ENCODE results near the gene LMOD1. TPM values are rescaled to one million over a fixed set of nuclear protein-coding genes. Genes with fewer than 3 reads are reported as not detected.

Gene LMOD1
- total and polyA plus RNA-seq, 2 of the 8 experiments (the other 6 are each of a cell fraction or from before 2014, with no cell fraction given): 0.77 to 1.4 TPM

DNA sequence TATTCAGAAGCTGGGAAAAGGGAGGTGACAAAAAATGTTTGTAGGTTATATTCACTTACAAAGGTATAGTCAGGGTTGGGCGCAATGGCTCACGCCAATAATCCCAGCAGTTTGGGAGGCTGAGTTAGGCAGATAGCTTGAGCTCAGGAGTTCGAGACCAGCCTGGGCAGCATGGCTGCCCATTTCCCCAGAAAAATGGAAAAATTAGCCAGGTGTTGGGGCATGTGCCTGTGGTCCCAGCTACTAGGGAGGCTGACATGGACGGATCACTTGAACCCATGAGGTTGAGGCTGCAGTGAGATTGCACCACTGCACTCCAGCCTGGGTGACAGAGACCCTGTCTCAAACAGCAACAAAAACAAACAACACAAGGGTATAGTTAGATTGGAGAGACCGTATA is 12.0 kb upstream of the LMOD1 start:
- peaks cover 2 to 3% of the 10 kb centered on the region in 2 experiments for H4K20me1 ChIP-seq (replicated peaks in 1 of 2; ENCODE audit: control insufficient read depth in 1 of 2, insufficient read depth in 2 of 2, low read length in 2 of 2)
- no peak overlapping the region for H2BK20ac ChIP-seq (ENCODE audit: low read length)
- no peak overlapping the region for H3K18ac ChIP-seq (ENCODE audit: extremely low read depth, low read length)
- H2BK12ac ChIP-seq (ENCODE audit: low read depth, low read length): no peak overlapping the region
- no peak for FAIRE-seq
- no peak overlapping the region for H2BK5ac ChIP-seq (ENCODE audit: low read depth, low read length)
- no peak overlapping the region for H2AK5ac ChIP-seq (ENCODE audit: low read depth, low read length)
- no peaks in the 10 kb centered on the region for H3K23me2 ChIP-seq (ENCODE audit: low read depth, low read length)
- H3K79me2 ChIP-seq (ENCODE audit: control insufficient read depth in 1 of 2, insufficient read depth in 2 of 2, low read length in 2 of 2): peaks cover 12 to 29% of the 10 kb centered on the region in 2 experiments
- H3K4ac ChIP-seq (replicated peaks; ENCODE audit: insufficient read length, low read depth, low read length): no peak overlapping the region
- no peak overlapping the region for H3K4me2 ChIP-seq (ENCODE audit: insufficient read depth in 1 of 2, low read depth in 2 of 2, low read length in 2 of 2)
- no peak overlapping the region for H3K56ac ChIP-seq (replicated peaks; ENCODE audit: insufficient read length, low read depth, low read length)
- H2AFZ ChIP-seq (ENCODE audit: low read length): no peak overlapping the region
- peaks cover 7 to 48% (median 31%) of the 10 kb centered on the region in 4 experiments for H3K36me3 ChIP-seq (ENCODE audit: control insufficient read depth in 2 of 4, insufficient read depth in 4 of 4, low read length in 3 of 4)
- H3K27me3 ChIP-seq (replicated peaks in 1 of 4; ENCODE audit: control insufficient read depth in 3 of 4, extremely low read depth in 1 of 4, insufficient read depth in 3 of 4, low read length in 3 of 4): no peaks in the 10 kb centered on the region
- no peak overlapping the region for H2BK15ac ChIP-seq (ENCODE audit: low read length)
- H3K4me3 ChIP-seq (ENCODE audit: extremely low read depth in 1 of 4, insufficient read depth in 2 of 4, low read depth in 3 of 4, low read length in 4 of 4): no peak overlapping the region
- H3K14ac ChIP-seq (ENCODE audit: insufficient read length): no peak overlapping the region
- H4K5ac ChIP-seq (ENCODE audit: insufficient read length, low read depth, low read length): no peak overlapping the region
- CTCF ChIA-PET (ENCODE audit: partially characterized antibody): interaction anchor here (1.1 to 1.3 kb wide), 3 partner anchors 9 to 86 kb away, joined by 3 to 4 read pairs (median 3); no protein-coding TSS in a partner anchor
- no peak overlapping the region for H3K27ac ChIP-seq (ENCODE audit: low read depth, low read length)
- no peaks in the 10 kb centered on the region; the same call in 1 of the 2 replicates for H3K79me1 ChIP-seq (ENCODE audit: low read depth, low read length)
- no peak overlapping the region for H4K91ac ChIP-seq (replicated peaks; ENCODE audit: insufficient read length, low read length)
- H2BK120ac ChIP-seq (replicated peaks; ENCODE audit: low read depth, low read length): no peak overlapping the region
- no peak overlapping the region for H3K23ac ChIP-seq (ENCODE audit: insufficient read length)
- POLR2A ChIA-PET (ENCODE audit: partially characterized antibody): interaction anchor here (0.7 to 5.1 kb wide), 7 partner anchors 11 to 154 kb away, joined by 3 to 27 read pairs (median 4); partner anchors contain the start of gene LMOD1
- peaks cover 0 to 3% (median 0%) of the 10 kb centered on the region in 4 experiments; a peak in 1 of 7 replicates for H3K4me1 ChIP-seq (replicated peaks in 1 of 4; ENCODE audit: control insufficient read depth in 3 of 4, insufficient read depth in 4 of 4, low read length in 3 of 4)
- no peak overlapping the region for H4K8ac ChIP-seq (ENCODE audit: extremely low read depth, insufficient read depth, low read length)
- no peak for DNase-seq (ENCODE audit: low read depth in 1 of 2, low spot score in 2 of 2)
- WGBS, 2 experiments (ENCODE audit: extremely low coverage in 1 of 2, insufficient coverage in 1 of 2, insufficient read length in 1 of 2, insufficient replicate concordance in 2 of 2, low coverage in 1 of 2, low lambda C conversion rate in 2 of 2, missing lambda C conversion rate in 1 of 2): 85% methylated on average over 5 of the region's 5 CpGs; no CpG with 5 or more reads in 1 of the 2 experiments
- H3K9ac ChIP-seq (replicated peaks in 1 of 4; ENCODE audit: extremely low read depth in 1 of 4, low read depth in 3 of 4, low read length in 3 of 4): no peak overlapping the region
- no peaks in the 10 kb centered on the region for H3K9me3 ChIP-seq (ENCODE audit: insufficient read depth in 2 of 2, low read depth in 1 of 2, low read length in 1 of 2)
- TF ChIP-seq HDAC2 (IDR thresholded peaks at IDR 0.05; ENCODE audit: borderline replicate concordance in 1 of 2, low read depth in 2 of 2, low read length in 2 of 2) (no peak), RAD21 (IDR thresholded peaks at IDR 0.05 in 1 of 2, conservative IDR thresholded peaks at IDR 0.05 in 1 of 2; ENCODE audit: low read depth in 2 of 2, low read length in 2 of 2) (no peak)
